Common myeloid progenitor, CD34-positive (primary cell): ENCODE results near the gene SGCA.

Source experiments
- CTCF ChIA-PET: fragments of 350-600 bp; sonication (Branson Sonifier 250); formaldehyde crosslinking; loops from one replicate; lab custom pipeline; 2021; ENCODE audit warnings: antibody characterized with exemption; lab: Charles Lee
- POLR2A ChIA-PET: fragments of 350-600 bp; sonication (Branson Sonifier 250); formaldehyde crosslinking; loops from one replicate; lab custom pipeline; 2021; ENCODE audit warnings: antibody characterized with exemption; lab: Charles Lee
- DNase-seq, 3 donors: peaks; one replicate each; pipeline versions ENCODE4 v3.0.0 to v3.0.0-alpha.2; 2013
- H3K27ac ChIP-seq, 2 experiments: 1 replicate in 1 of 2; 2 replicates in 1 of 2; pipeline ENCODE4 v1.7.0; 2013; ENCODE audit warnings: inconsistent platforms in 2 of 2, low read length in 2 of 2, mild to moderate bottlenecking in 2 of 2, low read depth in 1 of 2, moderate library complexity in 1 of 2; ENCODE audit not compliant: severe bottlenecking in 2 of 2, insufficient read depth in 1 of 2, poor library complexity in 1 of 2
- H3K27me3 ChIP-seq, 5 experiments: replicated peaks in 2 of 5; 1 replicate in 3 of 5; 2 replicates in 2 of 5; pipeline versions ENCODE4 v1.6.1 to v1.7.0; 2013; ENCODE audit warnings: low read length in 4 of 5, mild to moderate bottlenecking in 2 of 5, moderate library complexity in 2 of 5, inconsistent platforms in 1 of 5; ENCODE audit not compliant: insufficient read depth in 5 of 5, control insufficient read depth in 4 of 5
- H3K36me3 ChIP-seq, 4 experiments: 1 replicate in 2 of 4; 2 replicates in 2 of 4; pipeline versions ENCODE4 v1.6.1 to v1.7.0; 2013; ENCODE audit warnings: low read length in 3 of 4, control low read depth in 1 of 4, mild to moderate bottlenecking in 1 of 4; ENCODE audit not compliant: control insufficient read depth in 4 of 4, insufficient read depth in 4 of 4
- H3K4me1 ChIP-seq, 4 experiments: 1 replicate in 3 of 4; 2 replicates in 1 of 4; pipeline versions ENCODE4 v1.6.1 to v1.7.1; 2013; ENCODE audit warnings: low read length in 3 of 4, mild to moderate bottlenecking in 3 of 4, control low read depth in 1 of 4, inconsistent platforms in 1 of 4, moderate library complexity in 1 of 4; ENCODE audit not compliant: control insufficient read depth in 4 of 4, insufficient read depth in 4 of 4; ENCODE audit errors: control extremely low read depth in 1 of 4
- H3K4me3 ChIP-seq, 7 experiments: 1 replicate in 4 of 7; 2 replicates in 3 of 7; pipeline versions ENCODE4 v1.5.1 to v1.7.0; 2013; ENCODE audit warnings: mild to moderate bottlenecking in 7 of 7, low read length in 6 of 7, moderate library complexity in 6 of 7, inconsistent platforms in 2 of 7, low read depth in 2 of 7, control low read depth in 1 of 7; ENCODE audit not compliant: insufficient read depth in 4 of 7, control insufficient read depth in 1 of 7; ENCODE audit errors: extremely low read depth in 1 of 7
- H3K9me3 ChIP-seq, 5 experiments: 1 replicate in 4 of 5; 2 replicates in 1 of 5; pipeline versions ENCODE4 v1.6.1 to v1.7.1; 2013; ENCODE audit warnings: low read length in 4 of 5, mild to moderate bottlenecking in 2 of 5, inconsistent platforms in 1 of 5, low read depth in 1 of 5, moderate library complexity in 1 of 5; ENCODE audit not compliant: control insufficient read depth in 4 of 5, insufficient read depth in 2 of 5; ENCODE audit errors: control extremely low read depth in 1 of 5
- WGBS: methylation state at CpG from one replicate; pipeline ENCODE4 v1.1.5; 2013; ENCODE audit not compliant: insufficient coverage; 5-methylcytosine and 5-hydroxymethylcytosine counted together

Gene SGCA

DNA sequence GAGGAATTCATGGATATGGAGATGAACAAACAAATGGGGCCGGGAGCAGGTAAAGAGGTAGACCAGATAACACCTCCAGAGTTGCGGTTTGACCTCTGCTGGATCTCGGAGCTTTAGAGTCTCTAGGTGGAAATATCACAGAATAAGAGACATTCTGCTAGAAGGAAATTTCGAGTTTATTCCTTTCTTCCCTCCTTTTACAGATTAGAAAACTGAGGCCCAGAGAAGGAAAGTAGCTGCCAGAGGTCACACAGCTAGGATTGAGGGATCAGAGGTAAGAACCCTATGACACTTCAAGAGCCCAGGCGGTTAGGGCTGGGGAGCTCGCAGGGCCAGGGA lies 43.3 kb downstream of the SGCA start:
- Histone ChIP-seq H3K27ac (peak overlapping the region in 1 of 2 experiments; percentile 61), H3K4me1 (peaks cover 0 to 12% (median 6%) of the 10 kb centered on the region in 4 experiments), H3K9me3 (no peaks in the 10 kb centered on the region), H3K27me3 (peaks cover 0 to 16% (median 6%) of the 10 kb centered on the region in 5 experiments), H3K4me3 (no peak overlapping the region), H3K36me3 (no peaks in the 10 kb centered on the region)
- POLR2A ChIA-PET, result no interaction called here
- WGBS, result 93% methylated on average over 3 of the region's 6 CpGs
- no peak for DNase-seq
- CTCF ChIA-PET, result interaction anchor here (0.8 to 10.9 kb wide), 5 partner anchors 8 to 103 kb away, joined by 3 to 276 read pairs (median 83); partner anchors contain the start of genes COL1A1 and TMEM92

DNA sequence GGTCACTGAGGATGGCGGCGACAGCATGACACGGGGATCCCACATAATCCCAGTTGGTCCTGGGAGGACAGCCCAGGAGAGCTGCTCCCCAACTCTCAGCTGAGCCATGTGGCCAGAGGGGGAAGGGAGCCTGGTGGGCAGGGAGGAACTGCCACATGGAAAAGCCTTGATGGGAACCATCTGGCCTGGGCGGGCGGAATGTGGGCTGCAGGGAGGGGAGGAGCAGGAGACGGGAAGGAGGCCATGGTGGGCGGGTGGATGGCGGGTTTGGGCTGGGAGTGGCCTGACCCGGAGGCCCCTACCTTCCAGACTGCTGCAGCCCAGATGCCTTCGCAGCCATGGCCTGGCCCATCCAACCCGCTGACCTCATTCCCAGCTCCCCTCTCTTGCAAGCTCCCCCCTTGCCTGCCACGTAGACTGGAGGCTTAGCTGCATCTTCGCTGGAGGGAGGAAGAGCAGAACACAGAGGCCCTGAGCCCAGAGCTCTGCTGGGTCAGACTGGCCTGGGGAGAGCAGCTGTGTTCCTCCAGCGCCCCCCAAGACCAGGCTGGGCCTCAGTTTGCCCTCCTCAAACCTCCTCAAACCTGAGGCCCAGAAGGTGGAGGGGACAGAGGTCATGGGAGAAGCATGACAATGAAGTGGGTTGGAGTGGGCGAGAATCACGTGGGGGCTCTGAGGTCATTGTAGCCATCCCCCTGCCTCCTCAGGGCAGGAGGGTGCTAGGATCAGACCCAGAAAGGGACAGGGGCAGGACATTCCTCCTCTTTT lies 43.9 kb downstream of the SGCA start:
- CTCF ChIA-PET, result interaction anchor here (0.8 to 10.9 kb wide), 5 partner anchors 9 to 102 kb away, joined by 3 to 276 read pairs (median 83); partner anchors contain the start of genes COL1A1 and TMEM92
- POLR2A ChIA-PET, result no interaction called here
- DNase-seq, result no peak
- H3K27me3 ChIP-seq, result peaks cover 0 to 16% (median 6%) of the 10 kb centered on the region in 5 experiments
- no peak overlapping the region for H3K4me3 ChIP-seq
- no peak overlapping the region for H3K27ac ChIP-seq
- no peaks in the 10 kb centered on the region for H3K36me3 ChIP-seq
- WGBS, result 97% methylated on average over 14 of the region's 16 CpGs
- H3K9me3 ChIP-seq, result no peaks in the 10 kb centered on the region
- peaks cover 0 to 12% (median 6%) of the 10 kb centered on the region in 4 experiments for H3K4me1 ChIP-seq

DNA sequence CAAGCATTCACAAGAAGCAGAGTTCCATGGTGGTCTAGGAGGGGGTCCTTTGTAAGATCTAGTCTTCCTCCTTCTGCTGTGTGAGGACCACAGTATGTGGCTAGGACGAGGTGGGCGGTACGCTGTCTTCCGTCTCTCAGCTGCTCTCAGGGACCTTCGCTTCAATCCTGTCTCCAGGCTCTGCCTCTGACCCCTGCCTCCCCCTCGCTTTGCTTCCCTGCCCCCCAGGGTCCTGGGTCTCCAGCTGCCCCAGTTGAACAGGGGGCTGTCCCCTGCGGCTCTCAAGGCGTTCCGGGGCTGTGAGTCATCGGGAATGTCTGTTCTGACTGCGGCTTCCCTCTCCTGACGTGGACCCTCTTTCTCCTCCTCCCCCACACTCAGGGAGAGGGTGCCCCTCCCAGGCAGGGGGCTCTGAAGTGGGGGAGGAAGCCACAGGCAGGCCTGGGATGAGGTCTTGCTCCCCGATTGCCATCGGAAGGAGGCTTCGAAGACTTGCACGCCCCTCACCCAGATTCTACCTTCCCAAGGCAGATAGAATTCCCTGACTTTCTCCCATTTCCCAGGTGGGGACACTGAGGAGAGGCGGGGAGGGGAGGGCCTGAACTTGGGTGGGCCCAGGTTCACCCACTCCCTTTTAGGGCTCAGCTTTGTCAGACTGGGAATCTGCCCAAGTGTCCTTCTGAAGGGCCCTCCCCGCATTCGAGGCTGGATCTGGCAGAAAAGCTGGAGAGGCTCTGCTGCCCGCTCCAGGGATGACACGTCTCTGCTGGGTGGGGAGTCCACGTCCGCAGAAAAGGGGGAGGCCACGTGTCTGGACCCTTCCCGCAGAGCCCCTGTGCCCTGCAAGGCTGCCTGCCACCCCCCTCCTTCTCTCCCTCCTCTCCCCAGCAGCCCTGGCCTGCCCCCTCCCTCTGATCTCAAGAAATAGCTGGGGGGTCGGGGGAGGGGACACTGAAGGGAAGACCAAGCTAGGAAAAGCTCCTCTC lies 44.7 kb downstream of the SGCA start:
- H3K4me3 ChIP-seq, result no peak overlapping the region
- H3K36me3 ChIP-seq, result no peaks in the 10 kb centered on the region
- ChIA-PET CTCF (interaction anchor here (1.7 to 10.9 kb wide), 3 partner anchors 9 to 59 kb away, joined by 9 to 184 read pairs (median 83); partner anchors contain the start of genes COL1A1 and TMEM92), POLR2A (no interaction called here)
- H3K9me3 ChIP-seq, result no peaks in the 10 kb centered on the region
- H3K27ac ChIP-seq, result no peak overlapping the region
- 93% methylated on average over 8 of the region's 26 CpGs for WGBS
- no peak for DNase-seq
- peaks cover 0 to 12% (median 6%) of the 10 kb centered on the region in 4 experiments for H3K4me1 ChIP-seq
- peaks cover 0 to 14% (median 4%) of the 10 kb centered on the region in 5 experiments for H3K27me3 ChIP-seq

DNA sequence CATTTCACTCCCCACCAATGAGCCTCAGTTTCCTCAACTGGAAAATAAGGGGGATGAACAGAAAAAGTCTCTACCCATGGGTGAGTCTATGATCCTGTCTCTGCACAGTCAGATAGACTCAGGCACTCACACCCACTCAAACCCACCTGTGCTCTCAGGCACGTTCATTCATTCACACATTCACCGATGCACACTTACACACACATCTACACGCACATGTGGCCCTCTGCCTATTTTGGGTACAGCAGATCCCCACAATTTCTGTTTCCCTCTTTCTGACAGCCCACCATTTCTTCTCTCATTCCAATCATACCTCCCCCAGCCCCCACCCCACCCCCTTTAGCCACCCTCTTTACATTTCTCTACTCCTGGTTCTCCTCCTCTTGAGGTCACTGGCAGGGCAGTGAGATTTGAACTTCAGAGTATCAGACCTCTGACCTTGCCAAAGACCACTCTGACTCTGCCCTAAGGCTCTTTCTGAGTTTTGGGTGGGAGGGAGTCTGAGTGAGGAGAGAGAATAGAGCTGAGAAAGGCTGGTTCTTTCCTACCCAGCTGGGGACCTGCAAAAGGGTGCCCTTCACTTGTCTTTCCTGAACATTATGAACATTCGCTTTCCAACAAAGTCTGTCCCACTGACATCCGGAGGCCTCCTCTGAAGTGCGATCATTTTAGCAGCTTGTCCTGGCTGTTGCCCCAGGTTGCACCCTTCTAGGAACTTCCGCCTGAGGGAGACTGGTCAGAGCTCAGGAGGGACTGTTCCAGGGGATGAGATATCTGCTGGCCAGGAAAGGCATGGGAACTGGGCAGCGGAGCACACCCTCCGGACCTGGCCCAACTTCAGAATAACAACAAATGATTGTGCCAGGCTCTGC lies 45.7 kb downstream of the SGCA start:
- Histone ChIP-seq H3K4me3 (no peak overlapping the region), H3K27ac (no peak overlapping the region), H3K36me3 (no peaks in the 10 kb centered on the region), H3K9me3 (no peaks in the 10 kb centered on the region), H3K27me3 (peaks cover 0 to 9% (median 1%) of the 10 kb centered on the region in 5 experiments), H3K4me1 (peaks cover 0 to 12% (median 6%) of the 10 kb centered on the region in 4 experiments)
- WGBS, result 98% methylated on average over 6 of the region's 9 CpGs
- CTCF ChIA-PET, result interaction anchor here (1.2 to 8.6 kb wide), 7 partner anchors 7 to 84 kb away, joined by 4 to 83 read pairs (median 8); partner anchors contain the start of gene COL1A1
- no peak for DNase-seq
- POLR2A ChIA-PET, result no interaction called here

DNA sequence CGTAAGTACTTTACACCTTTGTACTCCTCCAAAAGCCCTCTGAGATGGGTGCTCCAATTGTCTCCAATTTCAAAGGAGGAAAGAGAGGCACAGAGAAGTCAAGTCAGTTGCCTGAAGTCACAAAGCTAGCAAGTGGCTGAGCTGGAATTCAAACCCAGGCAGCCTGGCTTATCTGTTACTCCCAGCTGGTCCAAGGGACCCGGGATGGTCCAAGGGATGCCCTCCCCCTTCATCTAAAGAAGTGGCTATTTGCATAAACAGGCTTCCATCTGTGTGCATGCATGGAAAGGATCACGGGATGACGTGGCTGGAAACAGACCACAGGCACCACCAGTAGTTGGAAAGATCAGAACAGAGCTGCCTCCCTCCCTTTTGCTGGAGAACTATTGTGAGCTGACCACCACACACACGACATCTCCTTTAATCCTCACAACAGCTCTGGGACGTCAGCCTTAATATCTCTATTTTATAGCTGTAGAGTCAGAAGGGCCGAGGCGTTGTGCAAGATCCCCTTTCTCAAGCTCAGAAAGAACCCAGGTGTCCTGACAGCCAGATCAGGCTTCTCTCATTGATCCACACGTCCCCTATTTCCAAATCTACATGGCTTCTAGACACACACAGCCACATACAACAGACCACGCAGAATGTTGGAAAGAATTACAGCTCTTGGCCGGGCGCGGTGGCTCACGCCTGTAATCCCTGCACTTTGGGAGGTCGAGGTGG lies 46.5 kb downstream of the SGCA start:
- Histone ChIP-seq H3K27me3 (peaks cover 0 to 11% (median 1%) of the 10 kb centered on the region in 5 experiments), H3K27ac (no peak overlapping the region), H3K36me3 (no peaks in the 10 kb centered on the region), H3K4me1 (peaks cover 0 to 12% (median 5%) of the 10 kb centered on the region in 4 experiments), H3K9me3 (no peaks in the 10 kb centered on the region), H3K4me3 (no peak overlapping the region)
- CTCF ChIA-PET, result interaction anchor here (1.0 to 8.6 kb wide), 13 partner anchors 8 to 83 kb away, joined by 3 to 83 read pairs (median 8); partner anchors contain the start of genes COL1A1 and TMEM92
- DNase-seq, result no peak
- POLR2A ChIA-PET, result no interaction called here
- 89% methylated on average over 9 of the region's 15 CpGs for WGBS
